Fibroblast of lung (primary cell): ENCODE results near the gene ZNF23. TPM values are rescaled to one million over a fixed set of nuclear protein-coding genes. Genes with fewer than 3 reads are reported as not detected.

ENCODE experiments used
- DNase-seq, 2 donors: peaks; one replicate each; pipeline versions ENCODE4 v3.0.0 to v3.0.0-alpha.2; 2010; ENCODE audit warnings: low read depth in 2 of 2
- H2AFZ ChIP-seq: 2 replicates; pipeline ENCODE4 v1.5.1; 2012; ENCODE audit warnings: low read length, control low read depth, inconsistent platforms
- H3K27ac ChIP-seq: 2 replicates; pipeline ENCODE4 v1.5.1; 2011; ENCODE audit warnings: low read length, control low read depth; ENCODE audit not compliant: insufficient read depth
- H3K27me3 ChIP-seq: 2 replicates; pipeline ENCODE4 v1.5.1; 2011; ENCODE audit warnings: mild to moderate bottlenecking, low read length; ENCODE audit not compliant: control insufficient read depth, insufficient read depth
- H3K36me3 ChIP-seq: 2 replicates; pipeline ENCODE4 v1.5.1; 2011; ENCODE audit warnings: low read length; ENCODE audit not compliant: control insufficient read depth, insufficient read depth
- H3K4me1 ChIP-seq: 2 replicates; pipeline ENCODE4 v1.5.1; 2011; ENCODE audit warnings: low read length; ENCODE audit not compliant: control insufficient read depth, insufficient read depth; ENCODE audit errors: extremely low read depth
- H3K4me2 ChIP-seq: 2 replicates; pipeline ENCODE4 v1.5.1; 2011; ENCODE audit warnings: low read length, control low read depth; ENCODE audit not compliant: insufficient read depth; ENCODE audit errors: extremely low read depth
- H3K4me3 ChIP-seq, 4 experiments: fragments of 200-600 bp in 1 of 4; sonication (generic) in 1 of 4; replicated peaks in 1 of 4; 2 replicates each; pipeline ENCODE4 v1.5.1; 2011 to 2016; ENCODE audit warnings: low read length in 4 of 4, low read depth in 3 of 4, mild to moderate bottlenecking in 3 of 4, control low read depth in 2 of 4, inconsistent platforms in 1 of 4, mixed read lengths in 1 of 4; ENCODE audit not compliant: insufficient read depth in 1 of 4; ENCODE audit errors: control extremely low read depth in 1 of 4
- H3K79me2 ChIP-seq: 2 replicates; pipeline ENCODE4 v1.5.1; 2012; ENCODE audit warnings: mild to moderate bottlenecking, low read length, inconsistent platforms; ENCODE audit not compliant: control insufficient read depth, insufficient read depth
- H3K9ac ChIP-seq: 2 replicates; pipeline ENCODE4 v1.5.1; 2011; ENCODE audit warnings: mild to moderate bottlenecking, low read length, control low read depth; ENCODE audit not compliant: insufficient read depth
- H3K9me3 ChIP-seq: 2 replicates; pipeline ENCODE4 v1.5.1; 2012; ENCODE audit warnings: low read depth, low read length; ENCODE audit not compliant: control insufficient read depth, insufficient read depth
- H4K20me1 ChIP-seq: 2 replicates; pipeline ENCODE4 v1.5.1; 2011; ENCODE audit warnings: low read length; ENCODE audit not compliant: control insufficient read depth, insufficient read depth; ENCODE audit errors: extremely low read depth
- EZH2 ChIP-seq: IDR thresholded peaks from 2 replicates; pipeline ENCODE4 v1.5.1; 2012; ENCODE audit warnings: low read length, control low read depth, mild to moderate bottlenecking; ENCODE audit errors: missing control alignments
- polyA plus RNA-seq, 2 donors: library from polyadenylated mRNA; depleted of rRNA in 1 of 2; stranded (reverse) in 1 of 2; unstranded in 1 of 2; fragments of >200 nt; gene quantifications; 2 replicates each; pipeline ENCODE4 v1.2.1, GENCODE V29; 2011 to 2012; ENCODE audit warnings: missing spikeins in 1 of 2
- total RNA-seq: library from RNA; depleted of rRNA; stranded (reverse); fragments of >200 nt; gene quantifications from 2 replicates; pipeline ENCODE4 v1.2.1, GENCODE V29; 2014
- TF ChIP-seq, protein P1 (sequence below), 2 donors: IDR thresholded peaks in 1 of 2; conservative IDR thresholded peaks in 1 of 2; 1 replicate in 1 of 2; 2 replicates in 1 of 2; pipeline ENCODE4 v1.5.1; 2011 to 2012; ENCODE audit warnings: low read length in 2 of 2, control low read depth in 1 of 2, inconsistent platforms in 1 of 2, low read depth in 1 of 2, mild to moderate bottlenecking in 1 of 2

The ZNF23 gene
- total and polyA plus RNA-seq, 2 donors (not counting 1 experiment from before 2014, with no cell fraction given), result 12.2 to 24.8 TPM

DNA sequence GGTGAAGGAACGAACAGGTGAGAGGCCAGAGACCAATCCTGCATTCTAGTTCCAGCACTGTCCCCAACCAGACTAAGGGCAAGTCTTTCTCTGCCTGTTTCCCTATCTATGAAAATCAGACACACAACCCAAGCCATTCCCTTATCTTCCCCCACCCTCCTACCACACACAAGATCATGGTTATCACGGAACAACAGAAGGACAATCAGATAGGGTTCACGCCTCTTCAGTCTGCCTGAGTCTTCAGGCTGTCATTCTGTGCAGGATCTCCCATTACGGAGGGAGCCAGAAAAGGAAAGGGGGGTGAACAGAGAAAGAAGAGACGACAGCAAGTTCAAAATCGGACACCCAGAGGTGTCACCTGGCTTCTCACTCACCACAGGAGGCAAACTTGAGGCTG, 31.3 kb downstream of the ZNF23 start:
- no peak overlapping the region for H3K4me2 ChIP-seq
- no peak overlapping the region for H3K4me3 ChIP-seq
- peaks cover 5% of the 10 kb centered on the region for H3K27me3 ChIP-seq
- no peak overlapping the region for H3K9ac ChIP-seq
- H3K4me1 ChIP-seq, result no peaks in the 10 kb centered on the region
- no peaks in the 10 kb centered on the region for H4K20me1 ChIP-seq
- H3K27ac ChIP-seq, result no peak overlapping the region
- no peak for DNase-seq
- H2AFZ ChIP-seq, result no peak overlapping the region
- no peaks in the 10 kb centered on the region for H3K79me2 ChIP-seq
- no peaks in the 10 kb centered on the region for H3K9me3 ChIP-seq
- H3K36me3 ChIP-seq, result no peaks in the 10 kb centered on the region
- TF ChIP-seq, protein P1, sequence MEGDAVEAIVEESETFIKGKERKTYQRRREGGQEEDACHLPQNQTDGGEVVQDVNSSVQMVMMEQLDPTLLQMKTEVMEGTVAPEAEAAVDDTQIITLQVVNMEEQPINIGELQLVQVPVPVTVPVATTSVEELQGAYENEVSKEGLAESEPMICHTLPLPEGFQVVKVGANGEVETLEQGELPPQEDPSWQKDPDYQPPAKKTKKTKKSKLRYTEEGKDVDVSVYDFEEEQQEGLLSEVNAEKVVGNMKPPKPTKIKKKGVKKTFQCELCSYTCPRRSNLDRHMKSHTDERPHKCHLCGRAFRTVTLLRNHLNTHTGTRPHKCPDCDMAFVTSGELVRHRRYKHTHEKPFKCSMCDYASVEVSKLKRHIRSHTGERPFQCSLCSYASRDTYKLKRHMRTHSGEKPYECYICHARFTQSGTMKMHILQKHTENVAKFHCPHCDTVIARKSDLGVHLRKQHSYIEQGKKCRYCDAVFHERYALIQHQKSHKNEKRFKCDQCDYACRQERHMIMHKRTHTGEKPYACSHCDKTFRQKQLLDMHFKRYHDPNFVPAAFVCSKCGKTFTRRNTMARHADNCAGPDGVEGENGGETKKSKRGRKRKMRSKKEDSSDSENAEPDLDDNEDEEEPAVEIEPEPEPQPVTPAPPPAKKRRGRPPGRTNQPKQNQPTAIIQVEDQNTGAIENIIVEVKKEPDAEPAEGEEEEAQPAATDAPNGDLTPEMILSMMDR (conservative IDR thresholded peaks at IDR 0.05 in 1 of 2, IDR thresholded peaks at IDR 0.05 in 1 of 2; ENCODE audit: low read depth in 1 of 2, low read length in 2 of 2), result no peak
- TF ChIP-seq EZH2, result no peak

DNA sequence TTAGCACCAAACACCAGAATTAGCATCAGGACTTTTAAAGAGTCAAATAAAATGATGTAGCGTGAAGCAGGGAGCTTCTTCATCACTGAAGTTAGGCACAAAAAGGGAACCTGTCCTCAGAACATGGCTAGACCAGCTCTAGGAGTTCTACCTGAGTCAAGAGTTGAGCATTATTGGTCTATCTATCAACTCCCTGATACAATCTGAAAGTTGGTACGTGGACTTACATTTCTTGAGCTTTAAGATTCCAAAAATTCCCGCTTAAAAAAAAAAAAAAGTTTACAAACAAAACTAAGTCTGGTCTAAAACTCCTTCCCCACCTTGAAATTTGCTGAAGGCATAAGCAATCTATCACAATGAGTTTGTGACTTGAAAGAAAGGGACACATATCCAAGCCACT, 32.5 kb downstream of the ZNF23 start:
- Histone ChIP-seq H3K9me3 (no peaks in the 10 kb centered on the region), H3K27ac (no peak overlapping the region), H3K9ac (no peak overlapping the region), H2AFZ (no peak overlapping the region), H3K4me1 (no peaks in the 10 kb centered on the region), H3K4me2 (no peak overlapping the region), H3K4me3 (no peak overlapping the region), H4K20me1 (no peaks in the 10 kb centered on the region), H3K27me3 (peaks cover 7% of the 10 kb centered on the region), H3K36me3 (no peaks in the 10 kb centered on the region), H3K79me2 (no peaks in the 10 kb centered on the region)
- TF ChIP-seq EZH2, result no peak
- TF ChIP-seq, protein P1 (conservative IDR thresholded peaks at IDR 0.05 in 1 of 2, IDR thresholded peaks at IDR 0.05 in 1 of 2; ENCODE audit: low read depth in 1 of 2, low read length in 2 of 2), result no peak
- no peak for DNase-seq

DNA sequence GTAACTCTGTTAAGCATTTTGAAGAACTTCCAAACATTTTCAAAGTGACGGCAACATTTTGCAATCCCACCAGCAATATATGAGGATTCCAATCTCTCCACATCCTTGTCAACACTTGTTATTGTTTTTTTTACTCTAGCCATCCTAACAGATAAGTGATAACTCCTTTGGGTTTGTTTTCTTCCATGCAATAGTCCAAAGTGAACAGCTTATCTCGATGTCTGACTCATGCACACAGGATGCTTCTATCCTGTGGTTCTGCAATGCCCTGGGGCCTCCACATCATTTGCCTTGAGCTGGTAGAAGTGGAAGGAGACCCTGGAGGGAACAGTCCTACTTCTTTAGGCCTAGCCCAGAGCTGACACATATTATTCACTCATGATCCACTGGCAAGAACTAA, 33.2 kb downstream of the ZNF23 start:
- H3K4me3 ChIP-seq, result no peak overlapping the region
- H3K27ac ChIP-seq, result no peak overlapping the region
- H4K20me1 ChIP-seq, result no peaks in the 10 kb centered on the region
- no peaks in the 10 kb centered on the region for H3K79me2 ChIP-seq
- no peak overlapping the region for H3K4me2 ChIP-seq
- H3K27me3 ChIP-seq, result peaks cover 7% of the 10 kb centered on the region
- TF ChIP-seq, protein P1 (conservative IDR thresholded peaks at IDR 0.05 in 1 of 2, IDR thresholded peaks at IDR 0.05 in 1 of 2; ENCODE audit: low read depth in 1 of 2, low read length in 2 of 2), result no peak
- TF ChIP-seq EZH2, result no peak
- no peaks in the 10 kb centered on the region for H3K36me3 ChIP-seq
- no peaks in the 10 kb centered on the region for H3K4me1 ChIP-seq
- no peaks in the 10 kb centered on the region for H3K9me3 ChIP-seq
- no peak for DNase-seq
- H3K9ac ChIP-seq, result no peak overlapping the region
- H2AFZ ChIP-seq, result no peak overlapping the region
